Activated naive CD4-positive, alpha-beta T cell treated with anti-CD3 and anti-CD28 coated beads for 36 hours (primary cell): ENCODE results near the gene PDE3B. TPM values are rescaled to one million over a fixed set of nuclear protein-coding genes. Genes with fewer than 3 reads are reported as not detected.

Experiments used
- CTCF ChIA-PET: fragments of 350-600 bp; sonication (Branson Sonifier 250); formaldehyde crosslinking; loops from one replicate; lab custom pipeline; 2021; ENCODE audit warnings: antibody characterized with exemption; lab: Charles Lee
- DNase-seq: peaks from one replicate; pipeline ENCODE4 v3.0.0-alpha.2; 2020
- H3K27ac Mint-ChIP-seq: one replicate; pipeline ENCODE4 v1.8.0; 2021; ENCODE audit warnings: mild to moderate bottlenecking, mixed read lengths
- H3K27me3 Mint-ChIP-seq: one replicate; pipeline ENCODE4 v1.8.0; 2021; ENCODE audit warnings: low read depth, mixed read lengths
- H3K36me3 Mint-ChIP-seq: one replicate; pipeline ENCODE4 v1.8.0; 2021; ENCODE audit warnings: low read depth, mixed read lengths
- H3K4me1 Mint-ChIP-seq: one replicate; pipeline ENCODE4 v1.8.0; 2021; ENCODE audit warnings: low read depth, mixed read lengths
- H3K4me3 Mint-ChIP-seq: one replicate; pipeline ENCODE4 v1.8.0; 2021; ENCODE audit warnings: mild to moderate bottlenecking, moderate library complexity, mixed read lengths
- H3K9me3 Mint-ChIP-seq: one replicate; pipeline ENCODE4 v1.8.0; 2021; ENCODE audit warnings: mixed read lengths
- intact Hi-C: fragments of 100-400 bp; cut with micrococcal nuclease; formaldehyde crosslinking; loops from one replicate; pipeline ENCODE4 v1.15.1; 2023
- total RNA-seq, 2 experiments: library from RNA; stranded (reverse); gene quantifications; one replicate each; pipeline ENCODE4 v1.2.3, GENCODE V29; 2021

Gene PDE3B
- total RNA-seq, 2 experiments from 2014 or later = 16.5 to 17.4 TPM

DNA sequence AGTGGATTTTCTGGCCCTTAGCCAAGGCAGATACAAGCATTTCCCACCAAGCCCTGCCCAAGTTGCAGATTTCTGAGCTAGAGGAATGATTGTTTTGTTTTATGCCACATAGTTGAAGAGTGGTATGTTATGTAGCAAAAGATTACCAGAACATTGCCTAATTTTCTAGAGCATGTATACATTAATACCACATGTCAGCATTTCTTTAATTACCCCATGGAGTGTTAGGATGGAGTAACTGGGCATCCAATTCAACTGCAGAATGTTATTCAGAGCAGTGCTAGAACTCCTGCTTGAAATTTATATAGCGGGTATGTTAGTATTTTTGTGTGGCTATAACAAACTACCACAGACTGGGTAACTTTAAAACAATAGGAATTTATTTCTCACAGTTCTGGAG lies 272.8 kb downstream of the PDE3B start:
- H3K36me3 Mint-ChIP-seq = peaks cover 7% of the 10 kb centered on the region
- CTCF ChIA-PET = no interaction called here
- H3K27ac Mint-ChIP-seq = no peak overlapping the region
- H3K4me1 Mint-ChIP-seq = no peaks in the 10 kb centered on the region
- no peaks in the 10 kb centered on the region for H3K9me3 Mint-ChIP-seq
- DNase-seq = no peak
- no peak overlapping the region for H3K4me3 Mint-ChIP-seq
- intact Hi-C loops = no loop called here
- no peaks in the 10 kb centered on the region for H3K27me3 Mint-ChIP-seq

Other genes starting within 250 kb of the PDE3B start
- 100 to 1,000 TPM; 111 to 112 TPM for gene COPB1, start 144.0 kb upstream of the PDE3B start, total RNA-seq
- gene PSMA1, start 123.4 kb upstream of the PDE3B start, total RNA-seq = 100 to 1,000 TPM; 367 to 375 TPM
- gene CYP2R1, start 248.4 kb downstream of the PDE3B start, total RNA-seq = 10 to 100 TPM; 12.0 to 12.6 TPM